C4-2B (cell line): ENCODE measurements around the gene ITGAD.

Experiments
- ZFX ChIP-seq: fragments of 450-650 bp; IDR thresholded peaks from 2 replicates; pipeline ENCODE4 v1.6.1; 2017
- TF ChIP-seq, protein P1 (sequence below): fragments of 450-650 bp; conservative IDR thresholded peaks from 2 replicates; pipeline ENCODE4 v1.5.1; 2017; ENCODE audit warnings: mild to moderate bottlenecking

DNA sequence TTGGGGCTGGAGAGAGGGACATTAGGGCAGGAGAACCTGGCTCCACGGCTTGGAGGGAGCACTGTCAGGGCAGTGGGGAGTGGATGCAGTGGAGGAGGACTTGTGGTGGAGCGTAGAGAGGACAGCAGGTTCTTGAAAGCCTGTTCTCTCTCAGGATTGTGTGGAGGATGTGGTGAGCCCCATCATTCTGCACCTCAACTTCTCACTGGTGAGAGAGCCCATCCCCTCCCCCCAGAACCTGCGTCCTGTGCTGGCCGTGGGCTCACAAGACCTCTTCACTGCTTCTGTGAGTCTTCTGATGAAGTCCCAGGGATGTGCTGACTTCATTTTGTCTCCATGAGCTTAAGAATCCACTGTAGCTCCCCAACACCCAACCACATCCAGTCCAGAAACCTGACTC lies 21.6 kb downstream of the ITGAD start:
- TF ChIP-seq, protein P1, sequence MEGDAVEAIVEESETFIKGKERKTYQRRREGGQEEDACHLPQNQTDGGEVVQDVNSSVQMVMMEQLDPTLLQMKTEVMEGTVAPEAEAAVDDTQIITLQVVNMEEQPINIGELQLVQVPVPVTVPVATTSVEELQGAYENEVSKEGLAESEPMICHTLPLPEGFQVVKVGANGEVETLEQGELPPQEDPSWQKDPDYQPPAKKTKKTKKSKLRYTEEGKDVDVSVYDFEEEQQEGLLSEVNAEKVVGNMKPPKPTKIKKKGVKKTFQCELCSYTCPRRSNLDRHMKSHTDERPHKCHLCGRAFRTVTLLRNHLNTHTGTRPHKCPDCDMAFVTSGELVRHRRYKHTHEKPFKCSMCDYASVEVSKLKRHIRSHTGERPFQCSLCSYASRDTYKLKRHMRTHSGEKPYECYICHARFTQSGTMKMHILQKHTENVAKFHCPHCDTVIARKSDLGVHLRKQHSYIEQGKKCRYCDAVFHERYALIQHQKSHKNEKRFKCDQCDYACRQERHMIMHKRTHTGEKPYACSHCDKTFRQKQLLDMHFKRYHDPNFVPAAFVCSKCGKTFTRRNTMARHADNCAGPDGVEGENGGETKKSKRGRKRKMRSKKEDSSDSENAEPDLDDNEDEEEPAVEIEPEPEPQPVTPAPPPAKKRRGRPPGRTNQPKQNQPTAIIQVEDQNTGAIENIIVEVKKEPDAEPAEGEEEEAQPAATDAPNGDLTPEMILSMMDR = no peak
- TF ChIP-seq ZFX = no peak
